Measurements from ENCODE around the gene A1BG.

- TF ChIP-seq POLR2AphosphoS5 (IDR thresholded peaks at IDR 0.05; ENCODE audit: borderline replicate concordance, low read depth, low read length) (no peak), EZH2 (IDR thresholded peaks at IDR 0.05) (no peak)
Measured at GRCh38 chr19:58388175-58388526, 34.9 kb upstream of the A1BG start.

Measured in SK-N-MC (cell line).